Kidney epithelial cell (primary cell): ENCODE results near the gene KIAA0753. TPM values are rescaled to one million over a fixed set of nuclear protein-coding genes. Genes with fewer than 3 reads are reported as not detected.

Experiments used
- DNase-seq: peaks from one replicate; pipeline ENCODE4 v3.0.0-alpha.2; 2010; ENCODE audit warnings: low read depth
- H3K27me3 ChIP-seq: 2 replicates; pipeline ENCODE4 v1.6.0; 2011; ENCODE audit warnings: low read length; ENCODE audit not compliant: control insufficient read depth, insufficient read depth
- H3K36me3 ChIP-seq: 2 replicates; pipeline ENCODE4 v1.5.1; 2011; ENCODE audit warnings: low read length; ENCODE audit not compliant: control insufficient read depth, insufficient read depth
- H3K4me3 ChIP-seq: 2 replicates; pipeline ENCODE4 v1.5.1; 2011; ENCODE audit warnings: low read depth, mild to moderate bottlenecking, control low read depth, low read length
- total RNA-seq: library from RNA; depleted of rRNA; stranded (reverse); fragments of >200 nt; gene quantifications from 2 replicates; pipeline ENCODE4 v1.2.3, GENCODE V29; 2015
- TF ChIP-seq, protein P1 (sequence below): IDR thresholded peaks from 2 replicates; pipeline ENCODE4 v1.5.1; 2011; ENCODE audit warnings: mild to moderate bottlenecking, moderate library complexity, low read length, control low read depth, inconsistent platforms; ENCODE audit not compliant: insufficient read depth, poor library complexity, severe bottlenecking

KIAA0753 gene
- total RNA-seq, 1 donor from 2014 or later = 20.2 TPM

DNA sequence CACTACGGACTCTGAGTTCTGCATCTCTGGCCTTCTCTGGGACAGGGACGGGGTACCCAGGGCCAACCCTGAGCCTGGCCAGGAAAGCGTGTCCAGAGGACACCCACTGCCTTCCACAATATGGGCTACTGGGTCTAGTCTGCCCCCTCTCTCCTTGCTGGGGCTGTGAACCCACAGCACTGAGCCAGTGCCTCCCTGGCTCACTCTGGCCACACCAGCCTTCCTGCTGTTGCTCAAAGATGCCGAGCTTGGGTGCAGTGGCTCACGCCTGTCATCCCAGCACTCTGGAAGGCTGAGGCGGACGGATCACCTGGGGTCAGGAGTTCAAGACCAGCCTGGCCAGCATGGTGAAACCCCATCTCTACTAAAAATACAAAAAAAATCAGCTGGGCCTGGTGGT, 108.9 kb downstream of the KIAA0753 start:
- TF ChIP-seq, protein P1, sequence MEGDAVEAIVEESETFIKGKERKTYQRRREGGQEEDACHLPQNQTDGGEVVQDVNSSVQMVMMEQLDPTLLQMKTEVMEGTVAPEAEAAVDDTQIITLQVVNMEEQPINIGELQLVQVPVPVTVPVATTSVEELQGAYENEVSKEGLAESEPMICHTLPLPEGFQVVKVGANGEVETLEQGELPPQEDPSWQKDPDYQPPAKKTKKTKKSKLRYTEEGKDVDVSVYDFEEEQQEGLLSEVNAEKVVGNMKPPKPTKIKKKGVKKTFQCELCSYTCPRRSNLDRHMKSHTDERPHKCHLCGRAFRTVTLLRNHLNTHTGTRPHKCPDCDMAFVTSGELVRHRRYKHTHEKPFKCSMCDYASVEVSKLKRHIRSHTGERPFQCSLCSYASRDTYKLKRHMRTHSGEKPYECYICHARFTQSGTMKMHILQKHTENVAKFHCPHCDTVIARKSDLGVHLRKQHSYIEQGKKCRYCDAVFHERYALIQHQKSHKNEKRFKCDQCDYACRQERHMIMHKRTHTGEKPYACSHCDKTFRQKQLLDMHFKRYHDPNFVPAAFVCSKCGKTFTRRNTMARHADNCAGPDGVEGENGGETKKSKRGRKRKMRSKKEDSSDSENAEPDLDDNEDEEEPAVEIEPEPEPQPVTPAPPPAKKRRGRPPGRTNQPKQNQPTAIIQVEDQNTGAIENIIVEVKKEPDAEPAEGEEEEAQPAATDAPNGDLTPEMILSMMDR = no peak
- Histone ChIP-seq H3K27me3 (peaks cover 3% of the 10 kb centered on the region), H3K4me3 (no peak overlapping the region), H3K36me3 (no peaks in the 10 kb centered on the region)
- no peak for DNase-seq

GRCh38 chr17:6530324-6530920, 110.1 kb downstream of the KIAA0753 start:
- H3K36me3 ChIP-seq = no peaks in the 10 kb centered on the region
- no peak overlapping the region for H3K4me3 ChIP-seq
- H3K27me3 ChIP-seq = peaks cover 3% of the 10 kb centered on the region
- no peak for DNase-seq
- TF ChIP-seq, protein P1 = no peak

DNA sequence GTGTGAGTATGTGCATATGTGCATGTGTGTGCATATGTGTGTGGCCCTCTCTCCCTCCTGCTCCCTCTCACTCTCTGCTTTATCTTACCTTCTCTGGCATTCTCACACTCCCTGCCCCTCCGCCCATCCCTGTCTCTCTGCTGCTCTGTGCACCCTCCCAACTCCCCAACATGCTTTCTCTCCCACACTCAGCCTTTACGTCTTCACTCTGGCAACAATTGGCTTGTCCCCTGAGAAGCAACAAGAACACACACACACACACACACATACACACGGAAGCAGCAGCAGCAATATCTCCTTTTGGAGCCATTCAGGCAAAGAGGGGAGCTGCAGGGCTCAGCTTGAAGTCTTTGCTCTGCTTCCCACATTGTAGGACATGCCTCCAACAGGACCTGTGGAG, 112.0 kb downstream of the KIAA0753 start:
- Histone ChIP-seq H3K27me3 (peaks cover 3% of the 10 kb centered on the region), H3K4me3 (no peak overlapping the region), H3K36me3 (no peaks in the 10 kb centered on the region)
- TF ChIP-seq, protein P1 = no peak
- DNase-seq = no peak

Other genes with a start within 250 kb of the KIAA0753 start
- not detected in 2 replicates for gene AIPL1, start 205.6 kb downstream of the KIAA0753 start, total RNA-seq
- 6.8 and 10.4 TPM in 2 replicates for gene PIMREG, start 196.3 kb downstream of the KIAA0753 start, total RNA-seq
- gene PITPNM3, start 84.2 kb downstream of the KIAA0753 start, total RNA-seq = 1.6 and 2.2 TPM in 2 replicates
- 193 and 245 TPM in 2 replicates for gene TXNDC17, start 349 bp upstream of the KIAA0753 start, total RNA-seq
- 10.6 and 13.5 TPM in 2 replicates for gene MED31, start 10.9 kb upstream of the KIAA0753 start, total RNA-seq
- 0.34 and 0.46 TPM in 2 replicates for gene C17orf100, start 11.1 kb upstream of the KIAA0753 start, total RNA-seq
- gene SLC13A5, start 72.7 kb upstream of the KIAA0753 start, total RNA-seq = 0.08 TPM in 1 of 2 replicates, not detected in the other
- 2.5 and 13.3 TPM in 2 replicates for gene XAF1, start 115.3 kb upstream of the KIAA0753 start, total RNA-seq
- gene FBXO39, start 135.5 kb upstream of the KIAA0753 start, total RNA-seq = 0.14 TPM in 1 of 2 replicates, not detected in the other
- not detected in 2 replicates for gene TEKT1, start 191.0 kb upstream of the KIAA0753 start, total RNA-seq